ENCODE measurements around the gene GRAMD1B. TPM values are rescaled to one million over a fixed set of nuclear protein-coding genes. Genes with fewer than 3 reads are reported as not detected.
A peak's percentile ranks its signal among the peaks of the same experiment; 100 is the strongest.

GRAMD1B gene
- polyA plus RNA-seq, 3 donors, result 3.2 to 13.9 (median 3.3) TPM

DNA sequence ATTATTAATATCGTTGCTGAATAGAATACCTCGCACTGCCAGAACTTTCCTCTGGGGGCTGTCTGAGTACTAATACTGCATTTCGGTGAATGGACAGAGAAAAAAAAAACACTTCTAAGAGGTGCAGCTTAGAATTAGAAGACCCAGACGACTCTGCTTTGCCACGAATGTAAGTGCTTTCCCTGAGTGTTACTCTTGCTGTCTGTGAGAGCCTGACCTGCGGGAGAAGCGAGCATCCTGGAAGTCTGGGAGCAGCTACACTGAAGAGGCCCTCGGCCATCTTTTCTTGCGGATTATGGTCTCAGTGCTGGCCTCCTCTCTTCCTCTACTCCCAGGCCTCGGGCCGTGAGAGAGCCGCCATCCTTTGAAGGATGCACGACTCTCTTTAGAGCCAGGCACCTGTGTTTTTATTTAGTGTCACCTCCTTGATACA is 129.5 kb downstream of the GRAMD1B start:
- H3K4me3 ChIP-seq (replicated peaks in 1 of 3; ENCODE audit: low read depth in 2 of 3, low read length in 3 of 3), result peak overlapping the region in 1 of 3 experiments; percentile 45
- H3K9me3 ChIP-seq (replicated peaks in 1 of 2; ENCODE audit: control insufficient read depth in 1 of 2, insufficient read depth in 1 of 2, low read length in 2 of 2), result no peaks in the 10 kb centered on the region
- H3K9ac ChIP-seq (ENCODE audit: insufficient read depth, low read length, poor library complexity, severe bottlenecking), result peak overlapping the region; percentile 7
- H3K27ac ChIP-seq (ENCODE audit: low read depth in 1 of 2, low read length in 2 of 2), result no peak overlapping the region
- TF ChIP-seq, protein P1, sequence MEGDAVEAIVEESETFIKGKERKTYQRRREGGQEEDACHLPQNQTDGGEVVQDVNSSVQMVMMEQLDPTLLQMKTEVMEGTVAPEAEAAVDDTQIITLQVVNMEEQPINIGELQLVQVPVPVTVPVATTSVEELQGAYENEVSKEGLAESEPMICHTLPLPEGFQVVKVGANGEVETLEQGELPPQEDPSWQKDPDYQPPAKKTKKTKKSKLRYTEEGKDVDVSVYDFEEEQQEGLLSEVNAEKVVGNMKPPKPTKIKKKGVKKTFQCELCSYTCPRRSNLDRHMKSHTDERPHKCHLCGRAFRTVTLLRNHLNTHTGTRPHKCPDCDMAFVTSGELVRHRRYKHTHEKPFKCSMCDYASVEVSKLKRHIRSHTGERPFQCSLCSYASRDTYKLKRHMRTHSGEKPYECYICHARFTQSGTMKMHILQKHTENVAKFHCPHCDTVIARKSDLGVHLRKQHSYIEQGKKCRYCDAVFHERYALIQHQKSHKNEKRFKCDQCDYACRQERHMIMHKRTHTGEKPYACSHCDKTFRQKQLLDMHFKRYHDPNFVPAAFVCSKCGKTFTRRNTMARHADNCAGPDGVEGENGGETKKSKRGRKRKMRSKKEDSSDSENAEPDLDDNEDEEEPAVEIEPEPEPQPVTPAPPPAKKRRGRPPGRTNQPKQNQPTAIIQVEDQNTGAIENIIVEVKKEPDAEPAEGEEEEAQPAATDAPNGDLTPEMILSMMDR (IDR thresholded peaks at IDR 0.05), result peak; percentile 10
- no peak for DNase-seq
- Mint-ChIP-seq H3K27me3 (ENCODE audit: low read depth in 3 of 3) (peaks cover 0 to 7% (median 3%) of the 10 kb centered on the region in 3 donors), H3K4me3 (peak overlapping the region; percentile 64 to 93), H3K9me3 (peaks cover 0 to 2% (median 0%) of the 10 kb centered on the region in 7 donors), H3K27ac (no peak overlapping the region), H3K36me3 (peaks cover 7 to 15% of the 10 kb centered on the region in 2 donors), H3K4me1 (peaks cover 39% of the 10 kb centered on the region)
- H3K27me3 ChIP-seq (ENCODE audit: control insufficient read depth in 2 of 2, insufficient read depth in 2 of 2, low read length in 2 of 2), result no peaks in the 10 kb centered on the region
- H3K4me2 ChIP-seq (replicated peaks; ENCODE audit: extremely low read depth, low read length, poor library complexity, severe bottlenecking), result peak overlapping the region; percentile 61
- WGBS (ENCODE audit: insufficient coverage), result 20% methylated on average over 6 of the region's 13 CpGs
- H4K20me1 ChIP-seq (ENCODE audit: insufficient read depth, low read length), result peaks cover 42% of the 10 kb centered on the region
- H3K4me1 ChIP-seq (ENCODE audit: control insufficient read depth in 1 of 2, insufficient read depth in 2 of 2, low read length in 2 of 2), result peaks cover 13 to 20% of the 10 kb centered on the region in 2 donors
- intact Hi-C loops (cut with micrococcal nuclease), result no loop called here
- H2AFZ ChIP-seq (ENCODE audit: insufficient read depth, low read depth, low read length, poor library complexity, severe bottlenecking), result no peak overlapping the region
- peaks cover 28% of the 10 kb centered on the region for H3K79me2 ChIP-seq (ENCODE audit: insufficient read depth, low read length)
- H3K36me3 ChIP-seq (replicated peaks in 1 of 2; ENCODE audit: control insufficient read depth in 1 of 2, insufficient read depth in 2 of 2, low read length in 2 of 2), result no peaks in the 10 kb centered on the region

DNA sequence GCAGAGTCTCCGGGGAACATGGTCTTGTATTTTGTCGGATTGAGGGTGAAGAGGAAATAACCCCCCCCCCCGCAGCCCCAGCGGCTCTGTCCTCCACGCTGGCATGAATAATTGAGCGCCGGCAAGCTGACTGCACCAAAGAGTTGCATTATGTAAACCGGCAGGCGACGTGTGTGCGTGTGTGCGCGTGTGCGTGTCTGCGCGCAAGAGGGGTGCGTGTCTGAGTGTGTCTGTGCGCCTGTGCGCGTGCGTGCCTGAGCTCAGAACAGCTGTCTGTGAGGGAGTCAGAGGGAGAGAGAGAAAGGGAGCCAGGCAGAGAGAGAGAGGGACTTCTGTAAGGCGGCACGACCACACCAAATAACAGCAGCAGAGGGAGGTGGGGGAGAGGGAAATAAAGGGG is 129.9 kb downstream of the GRAMD1B start:
- TF ChIP-seq, protein P1 (IDR thresholded peaks at IDR 0.05), result no peak
- no peaks in the 10 kb centered on the region for H3K27me3 ChIP-seq (ENCODE audit: control insufficient read depth in 2 of 2, insufficient read depth in 2 of 2, low read length in 2 of 2)
- H3K36me3 ChIP-seq (replicated peaks in 1 of 2; ENCODE audit: control insufficient read depth in 1 of 2, insufficient read depth in 2 of 2, low read length in 2 of 2), result no peaks in the 10 kb centered on the region
- peak overlapping the region; percentile 7 for H3K9ac ChIP-seq (ENCODE audit: insufficient read depth, low read length, poor library complexity, severe bottlenecking)
- no peak overlapping the region for H2AFZ ChIP-seq (ENCODE audit: insufficient read depth, low read depth, low read length, poor library complexity, severe bottlenecking)
- intact Hi-C loops (cut with micrococcal nuclease), result loop anchor here in 1 of 2 donors (10.0 kb wide), 1 partner anchor 155 kb away; no protein-coding TSS in a partner anchor
- peaks cover 38% of the 10 kb centered on the region for H3K4me1 Mint-ChIP-seq
- no peaks in the 10 kb centered on the region for H3K9me3 ChIP-seq (replicated peaks in 1 of 2; ENCODE audit: control insufficient read depth in 1 of 2, insufficient read depth in 1 of 2, low read length in 2 of 2)
- peaks cover 27% of the 10 kb centered on the region for H3K79me2 ChIP-seq (ENCODE audit: insufficient read depth, low read length)
- WGBS (ENCODE audit: insufficient coverage), result 4% methylated on average over 16 of the region's 23 CpGs
- H3K4me3 ChIP-seq (replicated peaks in 1 of 3; ENCODE audit: low read depth in 2 of 3, low read length in 3 of 3), result peak overlapping the region in 1 of 3 experiments; percentile 45
- peaks cover 7 to 15% of the 10 kb centered on the region in 2 donors for H3K36me3 Mint-ChIP-seq
- H3K27ac Mint-ChIP-seq, result peak overlapping the region in 4 of 7 donors; percentile 31 to 60 (median 56)
- peak overlapping the region; percentile 64 to 93 for H3K4me3 Mint-ChIP-seq
- H3K9me3 Mint-ChIP-seq, result no peaks in the 10 kb centered on the region
- DNase-seq, result peak; percentile 46 to 84 (median 58)
- H3K4me1 ChIP-seq (ENCODE audit: control insufficient read depth in 1 of 2, insufficient read depth in 2 of 2, low read length in 2 of 2), result peaks cover 13 to 20% of the 10 kb centered on the region in 2 donors
- H3K27me3 Mint-ChIP-seq (ENCODE audit: low read depth in 3 of 3), result peaks cover 0 to 7% (median 3%) of the 10 kb centered on the region in 3 donors
- peak overlapping the region; percentile 61 for H3K4me2 ChIP-seq (replicated peaks; ENCODE audit: extremely low read depth, low read length, poor library complexity, severe bottlenecking)
- peaks cover 39% of the 10 kb centered on the region for H4K20me1 ChIP-seq (ENCODE audit: insufficient read depth, low read length)
- H3K27ac ChIP-seq (ENCODE audit: low read depth in 1 of 2, low read length in 2 of 2), result no peak overlapping the region

All from CD14-positive monocyte (primary cell).